Measurements from ENCODE around the gene PIGC. TPM values are rescaled to one million over a fixed set of nuclear protein-coding genes. Genes with fewer than 3 reads are reported as not detected.

Gene PIGC
- polyA plus RNA-seq, 6 donors from 2014 or later: 70.8 to 127 (median 94.5) TPM

- ATAC-seq (ENCODE audit: low read depth in 2 of 2): no peak
- no peak overlapping the region for H3K27ac Mint-ChIP-seq
- no peak overlapping the region for H3K4me3 Mint-ChIP-seq
- H3K9me3 Mint-ChIP-seq: no peaks in the 10 kb centered on the region
- no peak for DNase-seq
- no peaks in the 10 kb centered on the region for H3K27me3 Mint-ChIP-seq
- peaks cover 0 to 12% of the 10 kb centered on the region in 2 donors for H3K36me3 Mint-ChIP-seq
- H3K4me1 Mint-ChIP-seq: no peaks in the 10 kb centered on the region
Observed at GRCh38 chr1:172416496-172417035, 27.3 kb downstream of the PIGC start.

DNA sequence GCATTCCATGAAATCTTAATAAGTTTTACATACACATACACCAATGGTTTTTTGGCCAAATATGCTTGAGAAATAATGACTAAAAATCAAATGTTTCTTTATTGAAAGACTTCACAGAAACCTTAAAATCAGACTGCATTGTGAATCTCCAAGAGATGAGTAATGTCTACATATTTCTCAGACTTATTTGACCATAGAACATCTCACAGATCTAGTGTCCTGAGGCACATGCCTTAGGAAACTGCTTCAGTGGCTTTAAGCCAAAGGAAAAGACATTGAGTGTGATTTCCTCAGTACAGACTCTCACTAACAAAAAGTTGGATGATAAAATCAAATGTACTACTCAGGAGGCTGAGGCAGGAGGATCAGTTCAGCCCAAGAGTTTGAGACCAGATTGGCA, 29.5 kb downstream of the PIGC start:
- DNase-seq: no peak
- no peak overlapping the region for H3K4me3 Mint-ChIP-seq
- H3K36me3 Mint-ChIP-seq: peaks cover 0 to 12% of the 10 kb centered on the region in 2 donors
- ATAC-seq (ENCODE audit: low read depth in 2 of 2): no peak
- no peaks in the 10 kb centered on the region for H3K27me3 Mint-ChIP-seq
- H3K9me3 Mint-ChIP-seq: no peaks in the 10 kb centered on the region
- H3K4me1 Mint-ChIP-seq: no peaks in the 10 kb centered on the region
- H3K27ac Mint-ChIP-seq: no peak overlapping the region

DNA sequence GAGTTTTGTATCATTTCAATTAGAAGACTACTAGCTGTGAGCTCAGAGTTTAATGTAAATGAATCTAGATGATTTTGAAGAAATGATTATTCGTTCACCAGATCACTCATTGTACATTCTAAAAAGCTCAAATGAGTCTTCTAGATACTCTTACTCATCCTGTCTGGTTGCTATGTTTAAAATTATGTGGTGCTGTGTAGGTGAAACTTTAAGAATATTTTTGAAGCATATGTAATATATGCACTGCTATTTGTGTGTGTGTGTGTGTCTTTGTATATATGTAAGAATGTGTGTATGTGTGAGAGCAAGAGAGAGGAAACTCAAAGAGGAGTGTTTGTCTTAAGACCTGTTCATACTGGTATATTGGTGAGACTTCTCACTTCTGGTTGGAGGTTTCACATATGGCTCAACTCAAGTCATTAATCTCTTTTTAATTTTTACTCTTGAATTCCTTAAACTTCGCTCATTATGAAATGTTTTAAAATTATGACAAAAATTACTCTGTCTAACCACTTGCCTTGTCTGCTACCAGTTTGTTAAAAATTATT, 32.0 kb downstream of the PIGC start:
- no peak for ATAC-seq (ENCODE audit: low read depth in 2 of 2)
- Mint-ChIP-seq H3K27me3 (no peaks in the 10 kb centered on the region), H3K4me3 (no peak overlapping the region), H3K27ac (peak overlapping the region in 1 of 6 donors; percentile 30), H3K36me3 (peaks cover 0 to 12% of the 10 kb centered on the region in 2 donors), H3K9me3 (no peaks in the 10 kb centered on the region), H3K4me1 (no peaks in the 10 kb centered on the region)
- DNase-seq: no peak

- Mint-ChIP-seq H3K4me3 (no peak overlapping the region), H3K9me3 (no peaks in the 10 kb centered on the region), H3K4me1 (no peaks in the 10 kb centered on the region), H3K36me3 (peaks cover 0 to 12% of the 10 kb centered on the region in 2 donors), H3K27ac (no peak overlapping the region), H3K27me3 (no peaks in the 10 kb centered on the region)
- DNase-seq (no peak), ATAC-seq (ENCODE audit: low read depth in 2 of 2) (no peak)
Observed at GRCh38 chr1:172410027-172410426, 33.8 kb downstream of the PIGC start.

GRCh38 chr1:172408958-172409357, 34.9 kb downstream of the PIGC start:
- no peak for DNase-seq
- H3K4me3 Mint-ChIP-seq: no peak overlapping the region
- no peaks in the 10 kb centered on the region for H3K9me3 Mint-ChIP-seq
- no peak for ATAC-seq (ENCODE audit: low read depth in 2 of 2)
- no peaks in the 10 kb centered on the region for H3K4me1 Mint-ChIP-seq
- no peak overlapping the region for H3K27ac Mint-ChIP-seq
- H3K36me3 Mint-ChIP-seq: peaks cover 0 to 12% of the 10 kb centered on the region in 2 donors
- no peaks in the 10 kb centered on the region for H3K27me3 Mint-ChIP-seq

DNA sequence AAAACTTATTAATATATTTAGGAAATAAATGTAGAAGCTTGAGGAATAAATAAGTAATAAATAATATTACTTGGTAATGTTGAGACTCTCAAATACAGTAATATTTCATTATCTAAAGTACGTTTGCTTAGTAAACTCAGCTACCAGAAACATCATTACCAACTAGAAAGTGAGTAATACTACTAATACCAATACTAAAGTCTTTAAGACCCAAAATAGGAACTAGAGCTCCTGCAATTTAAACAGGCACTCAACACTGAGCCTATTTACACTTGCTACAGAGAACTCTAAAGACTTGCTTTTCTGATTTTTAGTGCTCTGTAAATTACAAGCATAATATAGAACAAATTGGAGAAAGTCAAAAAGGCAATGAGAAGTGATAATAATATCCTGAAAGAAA, 36.9 kb downstream of the PIGC start:
- no peak overlapping the region for H3K4me3 Mint-ChIP-seq
- no peaks in the 10 kb centered on the region for H3K27me3 Mint-ChIP-seq
- no peak overlapping the region for H3K27ac Mint-ChIP-seq
- no peak for ATAC-seq (ENCODE audit: low read depth in 2 of 2)
- no peaks in the 10 kb centered on the region for H3K36me3 Mint-ChIP-seq
- DNase-seq: no peak
- H3K9me3 Mint-ChIP-seq: no peaks in the 10 kb centered on the region
- no peaks in the 10 kb centered on the region for H3K4me1 Mint-ChIP-seq

DNA sequence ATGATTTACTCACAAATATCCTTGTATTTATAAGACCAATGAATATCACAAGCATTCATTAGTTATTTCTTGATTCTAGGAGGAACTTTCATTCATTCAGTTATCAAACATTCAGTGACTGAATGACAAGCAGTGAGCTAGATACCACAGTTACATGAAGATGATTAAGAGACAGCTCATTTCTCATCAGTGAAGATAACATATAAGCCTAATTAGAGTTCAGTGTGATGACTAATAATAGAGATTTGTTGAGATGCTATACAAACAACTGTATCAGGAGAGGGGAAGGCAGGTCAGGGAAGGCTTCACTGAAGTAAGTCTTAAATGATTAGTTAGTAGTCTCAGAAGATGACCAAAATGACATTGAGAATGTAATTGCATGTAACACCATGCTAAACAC, 38.0 kb downstream of the PIGC start:
- DNase-seq (no peak), ATAC-seq (ENCODE audit: low read depth in 2 of 2) (no peak)
- Mint-ChIP-seq H3K36me3 (no peaks in the 10 kb centered on the region), H3K27me3 (no peaks in the 10 kb centered on the region), H3K4me3 (no peak overlapping the region), H3K4me1 (no peaks in the 10 kb centered on the region), H3K27ac (peak overlapping the region in 1 of 6 donors; percentile 3), H3K9me3 (no peaks in the 10 kb centered on the region)

DNA sequence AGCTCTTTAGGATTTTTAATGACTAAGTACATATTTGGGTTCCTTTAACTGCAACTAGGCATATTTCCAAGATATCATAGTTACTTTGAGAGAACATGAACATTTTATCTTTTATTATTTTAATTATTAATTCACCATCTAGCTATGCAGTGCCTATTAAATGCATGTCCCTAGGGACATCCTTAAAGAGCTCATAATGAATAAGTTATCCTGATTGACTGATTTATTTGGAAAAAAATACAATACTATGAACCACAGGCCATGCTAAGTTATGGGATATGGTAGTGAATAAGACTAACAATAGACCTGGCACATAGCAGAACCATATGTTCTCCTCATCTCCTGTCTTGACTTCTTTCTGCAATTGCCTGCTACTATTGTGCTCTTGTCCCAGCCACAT, 39.7 kb downstream of the PIGC start:
- DNase-seq (no peak), ATAC-seq (ENCODE audit: low read depth in 2 of 2) (no peak)
- peaks cover 9 to 16% (median 11%) of the 10 kb centered on the region in 3 donors for H3K4me1 Mint-ChIP-seq
- no peaks in the 10 kb centered on the region for H3K27me3 Mint-ChIP-seq
- no peaks in the 10 kb centered on the region for H3K9me3 Mint-ChIP-seq
- H3K4me3 Mint-ChIP-seq: no peak overlapping the region
- H3K27ac Mint-ChIP-seq: no peak overlapping the region
- no peaks in the 10 kb centered on the region for H3K36me3 Mint-ChIP-seq

GRCh38 chr1:172402878-172403569, 40.8 kb downstream of the PIGC start:
- Mint-ChIP-seq H3K27me3 (no peaks in the 10 kb centered on the region), H3K27ac (no peak overlapping the region), H3K9me3 (no peaks in the 10 kb centered on the region), H3K36me3 (no peaks in the 10 kb centered on the region), H3K4me1 (peaks cover 20 to 26% (median 22%) of the 10 kb centered on the region in 3 donors), H3K4me3 (no peak overlapping the region)
- DNase-seq (no peak), ATAC-seq (ENCODE audit: low read depth in 2 of 2) (no peak)

DNA sequence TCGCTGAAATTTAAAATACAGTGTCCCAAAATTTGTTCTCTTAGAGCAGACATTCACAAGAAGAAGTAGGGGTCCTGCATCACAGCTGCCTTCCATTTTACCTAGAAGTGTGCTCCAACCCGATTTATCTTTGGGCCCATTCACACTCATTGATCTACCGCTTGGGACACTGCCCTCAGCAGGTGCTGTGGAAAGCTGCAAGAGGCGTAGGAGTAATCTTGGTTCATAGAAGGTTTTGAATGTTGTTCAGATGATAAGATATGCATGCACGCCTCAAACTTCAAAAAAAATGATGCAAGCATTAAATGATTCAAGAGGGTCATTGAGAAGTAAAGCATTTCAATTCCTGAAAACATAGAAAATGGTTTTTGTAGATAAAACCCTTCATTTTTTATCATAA, 42.0 kb downstream of the PIGC start:
- H3K27ac Mint-ChIP-seq: no peak overlapping the region
- ATAC-seq (ENCODE audit: low read depth in 2 of 2) (no peak), DNase-seq (no peak)
- H3K36me3 Mint-ChIP-seq: no peaks in the 10 kb centered on the region
- peaks cover 21 to 27% (median 25%) of the 10 kb centered on the region in 3 donors for H3K4me1 Mint-ChIP-seq
- H3K9me3 Mint-ChIP-seq: no peaks in the 10 kb centered on the region
- H3K4me3 Mint-ChIP-seq: no peak overlapping the region
- H3K27me3 Mint-ChIP-seq: no peaks in the 10 kb centered on the region

DNA sequence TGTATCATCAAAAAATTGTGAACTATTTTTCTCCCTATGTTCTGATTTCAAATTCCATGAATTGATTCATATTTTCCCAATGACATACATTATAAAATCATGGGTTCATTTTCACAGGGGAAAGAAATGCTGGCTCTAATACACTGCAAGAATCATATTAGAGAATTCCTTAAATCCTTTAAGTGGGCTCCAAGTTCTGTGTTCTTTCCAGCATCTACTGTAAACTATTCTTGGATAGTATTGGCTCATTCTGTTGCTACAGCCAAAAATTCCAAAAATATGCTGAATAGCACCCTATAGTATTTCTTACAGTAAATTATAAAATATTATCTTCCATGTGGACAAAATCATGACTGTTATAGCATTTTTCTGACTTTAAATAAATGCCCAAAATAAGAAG, 42.4 kb downstream of the PIGC start:
- no peaks in the 10 kb centered on the region for H3K9me3 Mint-ChIP-seq
- no peaks in the 10 kb centered on the region for H3K27me3 Mint-ChIP-seq
- no peaks in the 10 kb centered on the region for H3K36me3 Mint-ChIP-seq
- no peak overlapping the region for H3K4me3 Mint-ChIP-seq
- DNase-seq (no peak), ATAC-seq (ENCODE audit: low read depth in 2 of 2) (no peak)
- peaks cover 21 to 27% (median 25%) of the 10 kb centered on the region in 3 donors for H3K4me1 Mint-ChIP-seq
- no peak overlapping the region for H3K27ac Mint-ChIP-seq

DNA sequence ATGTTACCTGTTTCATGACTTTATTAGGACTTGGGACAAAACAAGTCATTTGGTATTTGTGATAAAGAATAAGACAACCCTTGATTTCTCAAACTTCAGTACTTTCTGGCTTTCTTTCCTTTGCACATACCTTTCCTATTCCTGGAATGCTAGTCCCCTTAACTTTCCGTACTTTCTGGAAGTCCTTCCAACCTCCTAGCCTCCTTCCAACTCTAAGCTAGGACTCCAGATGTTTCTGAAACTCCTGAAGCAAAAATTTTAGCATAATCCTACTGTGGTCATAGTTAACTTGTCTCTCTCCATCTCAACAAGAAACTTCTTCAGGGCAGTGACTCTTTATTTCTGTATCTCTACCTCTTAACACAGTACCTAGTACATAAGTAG, 43.2 kb downstream of the PIGC start:
- Mint-ChIP-seq H3K4me3 (peak overlapping the region in 1 of 8 donors; percentile 57), H3K27me3 (no peaks in the 10 kb centered on the region), H3K4me1 (peaks cover 21 to 27% (median 25%) of the 10 kb centered on the region in 3 donors), H3K27ac (peak overlapping the region in 4 of 6 donors; percentile 2 to 66 (median 20)), H3K36me3 (no peaks in the 10 kb centered on the region), H3K9me3 (no peaks in the 10 kb centered on the region)
- DNase-seq (no peak), ATAC-seq (ENCODE audit: low read depth in 2 of 2) (no peak)

GRCh38 chr1:172399756-172400721, 43.8 kb downstream of the PIGC start:
- Mint-ChIP-seq H3K4me1 (peaks cover 21 to 30% (median 27%) of the 10 kb centered on the region in 3 donors), H3K36me3 (no peaks in the 10 kb centered on the region), H3K4me3 (peak overlapping the region in 7 of 8 donors; percentile 57 to 85 (median 69)), H3K9me3 (no peaks in the 10 kb centered on the region), H3K27me3 (no peaks in the 10 kb centered on the region), H3K27ac (peak overlapping the region in 5 of 6 donors; percentile 20 to 77 (median 65))
- DNase-seq (no peak), ATAC-seq (ENCODE audit: low read depth in 2 of 2) (no peak)
